ENCODE data around the gene INSIG2.

INSIG2 gene

GRCh38 chr2:118088051-118089024 lies at the start of gene INSIG2:
Gene INSIG2, plus strand, starts transcription at chr2:118088471. Its CDS starts 8,086 bp downstream, at chr2:118096557.
- peak; percentile 90 to 91 for DNase-seq (ENCODE audit: low read depth in 2 of 2)

- no peak for DNase-seq (ENCODE audit: low read depth in 2 of 2)
Observed at GRCh38 chr2:118040891-118041290, 47.4 kb upstream of the INSIG2 start.

DNA sequence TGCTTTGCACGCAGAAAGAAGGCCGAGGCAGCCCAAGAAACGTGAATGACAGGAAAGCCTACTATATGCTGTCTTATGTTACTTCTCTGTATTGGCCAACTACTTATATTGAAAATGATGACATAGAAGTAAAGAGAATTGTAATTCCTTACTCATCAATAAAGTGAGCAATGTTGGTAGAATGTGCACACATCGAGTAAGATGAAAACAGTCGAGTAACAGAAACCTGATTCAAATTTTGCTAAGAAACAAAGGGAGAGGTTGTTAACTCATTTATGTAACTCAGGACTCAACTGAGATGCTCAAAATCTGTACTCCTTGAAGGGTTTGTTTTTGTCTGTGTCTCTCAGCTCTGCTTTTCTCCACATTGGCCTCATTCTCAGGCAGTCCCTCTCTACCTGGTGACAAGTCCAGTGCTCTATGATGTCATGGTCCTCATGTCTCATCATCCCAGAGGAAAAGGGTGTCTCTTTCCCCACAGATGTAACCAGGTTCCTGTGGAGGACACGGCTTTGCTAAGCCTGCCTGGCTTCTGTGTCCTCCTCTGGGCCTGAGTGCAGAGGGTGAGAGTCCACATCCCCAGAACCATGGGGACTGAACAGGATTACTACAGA lies 44.1 kb upstream of the INSIG2 start:
- no peak for DNase-seq (ENCODE audit: low read depth in 2 of 2)

- DNase-seq (ENCODE audit: low read depth in 2 of 2) = no peak
Observed at GRCh38 chr2:118044854-118045253, 43.4 kb upstream of the INSIG2 start.

- DNase-seq (ENCODE audit: low read depth in 2 of 2) = no peak
Observed at GRCh38 chr2:118045286-118045685, 43.0 kb upstream of the INSIG2 start.

- no peak for DNase-seq (ENCODE audit: low read depth in 2 of 2)
Observed at GRCh38 chr2:118046634-118047210, 41.5 kb upstream of the INSIG2 start.

DNA sequence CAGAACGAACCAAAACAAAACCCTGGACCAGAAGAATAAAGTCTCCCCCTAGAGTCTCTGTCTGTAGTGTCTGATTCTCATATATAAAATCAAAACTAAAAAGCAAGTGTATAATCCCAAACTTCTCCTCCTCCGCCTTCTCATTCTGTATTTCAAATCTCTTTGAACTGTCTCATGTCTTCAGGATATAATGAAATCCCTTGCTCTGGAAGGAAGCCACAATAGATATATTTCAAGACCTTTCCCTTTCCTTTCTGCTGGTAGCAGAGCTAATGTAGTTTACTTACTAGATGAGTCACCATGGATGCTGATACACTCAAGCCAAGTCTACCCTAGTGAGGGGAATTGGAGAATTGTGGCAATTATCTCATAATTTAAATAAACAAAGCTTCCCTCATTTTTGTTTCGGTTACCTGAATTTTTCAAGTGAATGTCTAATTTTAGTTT lies 40.9 kb upstream of the INSIG2 start:
- peak; percentile 57 to 60 for DNase-seq (ENCODE audit: low read depth in 2 of 2)

GRCh38 chr2:118048401-118048800 lies 39.9 kb upstream of the INSIG2 start:
- no peak for DNase-seq (ENCODE audit: low read depth in 2 of 2)

GRCh38 chr2:118049140-118049815 lies 39.0 kb upstream of the INSIG2 start:
- no peak for DNase-seq (ENCODE audit: low read depth in 2 of 2)

DNA sequence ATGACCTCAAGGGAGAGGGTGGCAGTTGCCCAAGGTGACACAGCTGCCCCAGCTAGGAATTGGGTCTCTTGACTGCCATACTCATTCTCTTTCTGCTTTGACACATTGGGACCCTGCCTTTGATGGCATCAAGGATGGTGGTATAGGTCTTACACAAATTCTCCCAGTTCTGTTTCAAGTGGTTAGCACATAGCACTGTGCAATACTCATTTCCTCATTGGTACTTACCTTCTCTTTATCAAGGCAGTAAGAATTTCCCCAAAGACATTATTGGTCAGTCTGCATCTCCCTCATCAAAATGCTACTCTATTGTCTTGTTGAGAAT lies 38.5 kb upstream of the INSIG2 start:
- no peak for DNase-seq (ENCODE audit: low read depth in 2 of 2)

DNA sequence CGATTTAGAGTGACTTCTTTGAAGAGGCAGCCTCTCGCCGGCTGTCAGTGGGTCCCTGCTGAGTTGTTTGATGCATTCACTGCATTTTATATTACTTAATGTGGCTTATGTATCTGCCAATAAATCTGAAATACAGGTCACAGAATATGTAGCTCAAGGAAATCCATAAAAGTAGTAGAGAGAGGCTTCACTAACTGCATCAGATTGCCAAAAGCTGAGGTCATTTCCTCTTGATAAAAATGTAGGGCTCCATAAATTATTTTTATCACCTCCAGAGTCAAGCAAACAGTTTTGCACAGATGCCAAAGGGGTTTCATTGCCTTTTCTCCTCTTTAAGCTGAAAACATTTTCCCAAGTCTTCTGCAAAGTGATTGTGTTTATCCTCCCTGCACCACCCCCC lies 37.9 kb upstream of the INSIG2 start:
- DNase-seq (ENCODE audit: low read depth in 2 of 2) = peak; percentile 85

DNA sequence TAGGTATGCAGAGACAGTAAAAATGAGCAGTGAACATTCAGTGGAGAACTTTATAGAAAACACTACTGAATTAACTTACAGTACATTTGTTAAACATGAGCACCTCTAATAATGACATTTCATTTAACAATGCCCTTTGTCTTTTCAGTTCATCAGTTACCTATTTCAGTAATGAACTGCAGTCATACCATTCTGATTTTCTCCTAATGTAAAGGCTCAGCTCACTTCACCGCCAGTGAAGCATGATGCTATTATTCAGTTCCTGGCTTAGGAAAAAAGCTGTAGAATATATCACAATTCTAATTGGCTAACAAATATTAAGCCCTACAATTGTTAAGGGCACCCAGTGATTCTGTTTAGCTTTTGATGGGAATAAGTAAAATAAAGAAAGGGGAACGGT lies 37.3 kb upstream of the INSIG2 start:
- no peak for DNase-seq (ENCODE audit: low read depth in 2 of 2)

DNA sequence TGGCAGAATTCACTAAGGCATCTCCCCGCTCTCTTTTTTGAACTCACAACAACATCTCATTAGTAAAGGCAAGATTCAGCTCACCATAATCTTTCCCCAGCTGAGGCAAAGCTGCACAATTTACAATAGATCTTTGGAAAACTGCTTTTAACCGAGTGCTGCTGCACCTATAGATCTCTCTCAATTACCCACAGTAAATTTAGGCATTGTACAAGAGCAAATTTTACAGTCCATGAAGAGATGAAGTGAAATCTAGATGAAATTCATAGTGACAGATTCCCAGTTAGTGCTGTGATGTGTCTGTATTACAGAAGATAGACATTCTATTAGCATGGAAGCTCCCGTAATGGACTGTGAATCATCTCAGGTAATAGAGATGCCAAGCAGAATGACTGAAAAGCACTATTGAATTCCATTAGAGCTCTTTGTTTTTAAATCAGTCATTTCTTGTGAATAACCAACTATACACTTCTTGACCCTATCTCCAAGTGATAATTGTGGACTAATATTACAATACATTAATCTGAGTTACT lies 36.4 kb upstream of the INSIG2 start:
- DNase-seq (ENCODE audit: low read depth in 2 of 2) = no peak

GRCh38 chr2:118052474-118052873 lies 35.8 kb upstream of the INSIG2 start:
- no peak for DNase-seq (ENCODE audit: low read depth in 2 of 2)

GRCh38 chr2:118053681-118054080 lies 34.6 kb upstream of the INSIG2 start:
- DNase-seq (ENCODE audit: low read depth in 2 of 2) = no peak

GRCh38 chr2:118054213-118055008 lies 33.9 kb upstream of the INSIG2 start:
- DNase-seq (ENCODE audit: low read depth in 2 of 2) = no peak

DNA sequence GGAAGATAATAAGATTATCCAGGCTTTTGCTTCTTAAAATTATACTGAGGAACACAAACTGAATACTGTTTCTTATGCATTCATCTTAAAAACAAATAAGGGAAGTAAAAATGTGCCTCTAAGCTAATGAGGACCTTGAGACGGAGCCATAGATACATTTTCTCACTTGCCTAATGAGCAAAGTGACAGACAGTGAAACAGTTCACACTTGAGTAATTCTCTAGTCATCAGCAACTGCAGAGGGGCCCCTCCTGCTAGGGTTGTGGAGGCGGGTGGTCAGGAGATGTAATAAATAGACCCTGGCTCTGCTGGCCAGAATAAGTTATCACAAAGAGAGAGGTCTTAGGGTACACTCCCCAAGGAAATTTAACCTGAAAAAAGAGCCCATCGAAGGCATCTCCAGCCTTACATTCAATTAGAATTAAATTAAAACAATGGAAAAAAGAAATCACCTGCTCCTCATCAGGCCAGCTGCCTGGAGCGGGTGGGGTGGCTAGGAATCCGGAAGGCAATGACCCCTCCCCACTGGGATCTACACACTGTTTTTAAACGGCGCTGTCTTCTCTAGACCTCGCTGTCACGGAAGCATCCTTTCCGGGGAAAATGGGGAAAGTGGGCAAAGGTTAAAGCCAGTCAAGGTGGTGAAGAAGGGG lies 32.6 kb upstream of the INSIG2 start:
- no peak for DNase-seq (ENCODE audit: low read depth in 2 of 2)

GRCh38 chr2:118056165-118056534 lies 32.1 kb upstream of the INSIG2 start:
- no peak for DNase-seq (ENCODE audit: low read depth in 2 of 2)

DNA sequence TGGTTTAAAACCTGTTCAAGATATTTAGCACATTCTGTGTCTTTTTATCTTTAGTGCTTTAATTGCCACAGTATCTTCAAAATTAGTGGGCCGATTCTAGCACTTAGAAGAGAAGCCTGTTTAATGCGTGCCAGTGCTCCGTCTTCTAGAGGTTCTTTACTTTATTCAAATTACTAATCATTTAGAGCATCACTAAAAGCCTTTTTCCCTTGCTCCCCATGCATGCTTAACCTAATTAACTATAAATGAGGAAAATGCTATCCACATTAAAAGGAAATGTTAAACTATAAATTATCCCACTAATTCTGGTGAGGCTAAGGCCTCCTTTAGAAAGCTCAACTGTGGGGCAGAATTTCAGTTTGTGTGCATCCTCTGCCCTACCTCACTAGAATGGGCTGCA lies 31.5 kb upstream of the INSIG2 start:
- no peak for DNase-seq (ENCODE audit: low read depth in 2 of 2)

DNA sequence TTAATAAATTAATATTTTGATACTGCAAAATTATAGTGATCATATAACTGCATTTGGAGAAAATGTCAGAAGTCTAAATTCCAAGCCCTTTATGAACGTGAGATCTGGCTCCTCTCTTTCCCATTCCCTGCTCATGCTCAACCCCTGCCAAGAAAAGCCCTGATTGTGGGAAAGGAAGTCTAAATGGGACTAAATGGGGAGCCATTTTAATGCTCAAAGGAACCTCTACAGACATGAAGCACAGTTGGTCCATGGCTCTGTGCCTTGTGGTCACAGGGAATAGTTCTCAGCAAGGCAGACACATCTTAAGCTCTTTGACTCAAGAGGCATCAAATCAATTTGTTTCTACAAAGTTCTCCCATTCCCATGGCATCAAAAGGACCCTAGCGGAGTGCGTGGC lies 29.3 kb upstream of the INSIG2 start:
- no peak for DNase-seq (ENCODE audit: low read depth in 2 of 2)
